Choroid plexus epithelial cell (primary cell): ENCODE measurements around the gene YJU2.
"Not testable (repeated sequence)": the region's sequence is repeated elsewhere in the genome, so short reads cannot be mapped to it uniquely, and the experiment has no call there.

Experiments used
- DNase-seq: peaks from one replicate; pipeline ENCODE4 v3.0.0-alpha.2; 2010; ENCODE audit warnings: low read depth
- H3K4me3 ChIP-seq: 2 replicates; pipeline ENCODE4 v1.5.1; 2011; ENCODE audit warnings: low read depth, mild to moderate bottlenecking, control low read depth, low read length, moderate library complexity
- TF ChIP-seq, protein P1 (sequence below): conservative IDR thresholded peaks from 2 replicates; pipeline ENCODE4 v1.5.1; 2011; ENCODE audit warnings: low read depth, mild to moderate bottlenecking, control low read depth, inconsistent platforms, low read length, moderate library complexity

YJU2 gene

DNA sequence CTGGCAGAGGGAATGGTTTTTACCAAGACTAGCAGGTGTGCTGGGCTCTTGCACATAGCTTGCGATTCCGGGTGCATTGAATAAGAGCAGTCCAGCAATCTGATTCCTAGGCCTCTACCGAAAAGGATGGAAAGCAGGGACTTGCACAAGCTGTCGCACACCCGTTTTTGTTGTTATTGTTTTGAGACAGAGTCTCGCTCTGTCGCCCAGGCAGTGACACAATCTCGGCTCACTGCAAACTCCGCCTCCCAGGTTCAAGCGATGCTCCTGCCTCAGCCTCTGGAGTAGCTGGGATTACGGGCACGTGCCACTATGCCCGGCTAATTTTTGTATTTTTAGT, 12.0 kb upstream of the YJU2 start:
- DNase-seq: no peak
- H3K4me3 ChIP-seq: no peak overlapping the region
- TF ChIP-seq, protein P1, sequence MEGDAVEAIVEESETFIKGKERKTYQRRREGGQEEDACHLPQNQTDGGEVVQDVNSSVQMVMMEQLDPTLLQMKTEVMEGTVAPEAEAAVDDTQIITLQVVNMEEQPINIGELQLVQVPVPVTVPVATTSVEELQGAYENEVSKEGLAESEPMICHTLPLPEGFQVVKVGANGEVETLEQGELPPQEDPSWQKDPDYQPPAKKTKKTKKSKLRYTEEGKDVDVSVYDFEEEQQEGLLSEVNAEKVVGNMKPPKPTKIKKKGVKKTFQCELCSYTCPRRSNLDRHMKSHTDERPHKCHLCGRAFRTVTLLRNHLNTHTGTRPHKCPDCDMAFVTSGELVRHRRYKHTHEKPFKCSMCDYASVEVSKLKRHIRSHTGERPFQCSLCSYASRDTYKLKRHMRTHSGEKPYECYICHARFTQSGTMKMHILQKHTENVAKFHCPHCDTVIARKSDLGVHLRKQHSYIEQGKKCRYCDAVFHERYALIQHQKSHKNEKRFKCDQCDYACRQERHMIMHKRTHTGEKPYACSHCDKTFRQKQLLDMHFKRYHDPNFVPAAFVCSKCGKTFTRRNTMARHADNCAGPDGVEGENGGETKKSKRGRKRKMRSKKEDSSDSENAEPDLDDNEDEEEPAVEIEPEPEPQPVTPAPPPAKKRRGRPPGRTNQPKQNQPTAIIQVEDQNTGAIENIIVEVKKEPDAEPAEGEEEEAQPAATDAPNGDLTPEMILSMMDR: no peak

DNA sequence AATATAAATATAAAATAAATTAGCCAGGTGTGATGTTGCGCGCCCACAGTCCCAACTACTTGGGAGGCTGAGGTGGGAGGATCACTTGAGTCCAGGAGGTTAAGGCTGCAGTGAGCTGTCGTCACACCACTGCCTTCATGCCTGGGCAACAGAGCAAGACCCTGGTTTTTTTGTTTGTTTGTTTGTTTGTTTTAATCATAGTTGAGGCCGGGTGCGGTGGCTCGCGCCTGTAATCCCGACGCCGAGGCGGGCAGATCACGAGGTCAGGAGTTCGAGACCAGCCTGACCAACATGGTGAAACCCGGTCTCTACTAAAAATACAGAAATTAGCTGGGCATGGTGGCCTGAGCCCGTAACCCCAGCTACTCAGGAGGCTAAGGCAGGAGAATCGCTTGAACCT, 9.4 kb upstream of the YJU2 start:
- not testable (repeated sequence) for H3K4me3 ChIP-seq, DNase-seq

DNA sequence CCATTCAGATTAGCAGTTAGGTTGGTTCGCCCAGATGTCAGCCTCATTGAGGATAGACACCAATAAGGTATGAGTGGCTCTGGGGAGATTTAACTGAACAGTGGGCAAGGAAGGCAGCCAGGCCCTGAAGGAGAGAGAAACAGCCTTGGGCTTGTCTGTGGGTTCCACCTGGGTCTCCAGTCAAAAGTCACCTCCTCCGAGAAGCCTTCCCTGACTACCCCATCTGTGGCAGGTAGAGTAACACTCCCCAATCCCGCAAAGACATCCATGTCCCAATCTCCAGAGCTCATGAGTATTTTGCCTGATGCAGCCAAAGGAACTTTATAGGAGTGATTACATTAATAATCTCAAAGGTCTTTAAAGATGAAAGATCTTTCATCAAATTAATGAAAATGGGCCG, 8.0 kb upstream of the YJU2 start:
- no peak for DNase-seq
- TF ChIP-seq, protein P1: no peak
- H3K4me3 ChIP-seq: no peak overlapping the region

DNA sequence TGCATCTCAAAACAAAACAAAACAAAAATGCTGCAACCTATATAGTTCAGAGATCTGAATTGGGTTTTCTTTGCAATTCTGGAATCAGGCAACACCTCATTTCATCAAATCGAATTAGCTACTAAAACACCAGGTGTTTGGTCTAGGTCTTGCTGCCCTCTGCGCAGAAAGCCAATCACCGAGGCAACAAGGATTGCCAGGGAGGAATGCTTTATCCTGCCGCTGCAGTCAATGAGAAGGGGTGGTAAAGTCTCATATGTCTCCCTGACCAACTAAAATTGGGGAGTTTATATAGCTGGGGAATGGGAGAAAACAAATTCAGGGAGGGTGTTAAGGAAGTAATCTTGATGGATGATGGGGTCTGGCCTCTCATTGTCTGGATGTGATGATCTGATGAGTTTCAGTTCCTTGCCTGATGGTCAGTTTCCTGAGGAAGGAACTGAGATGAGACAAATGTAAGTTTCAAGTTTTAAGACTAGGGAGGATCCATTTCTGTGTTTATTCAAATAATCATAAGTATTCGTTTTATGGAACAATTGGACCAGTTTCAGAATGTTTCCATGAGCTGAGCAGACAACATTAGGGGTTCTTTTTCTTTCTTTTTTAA, 5.0 kb upstream of the YJU2 start:
- TF ChIP-seq, protein P1: no peak
- H3K4me3 ChIP-seq: no peak overlapping the region
- no peak for DNase-seq

DNA sequence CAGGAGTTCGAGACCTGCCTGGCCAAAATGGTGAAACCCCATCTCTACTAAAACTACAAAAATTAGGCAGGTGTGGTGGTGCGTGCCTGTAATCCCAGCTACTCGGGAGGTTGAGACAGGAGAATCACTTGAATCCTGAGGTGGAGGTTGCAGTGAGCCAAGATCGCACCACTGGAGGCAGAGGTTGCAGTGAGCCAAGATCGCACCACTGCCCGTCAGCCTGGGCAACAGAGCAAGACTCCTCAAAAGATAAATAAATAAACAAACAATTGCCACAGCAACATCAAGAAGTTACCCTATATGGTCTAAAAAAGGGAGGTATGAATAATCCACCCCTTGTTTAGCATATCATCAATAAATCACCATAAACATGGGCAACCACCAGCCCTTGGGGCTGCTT, 942 bp upstream of the YJU2 start:
- not testable (repeated sequence) for H3K4me3 ChIP-seq, DNase-seq

DNA sequence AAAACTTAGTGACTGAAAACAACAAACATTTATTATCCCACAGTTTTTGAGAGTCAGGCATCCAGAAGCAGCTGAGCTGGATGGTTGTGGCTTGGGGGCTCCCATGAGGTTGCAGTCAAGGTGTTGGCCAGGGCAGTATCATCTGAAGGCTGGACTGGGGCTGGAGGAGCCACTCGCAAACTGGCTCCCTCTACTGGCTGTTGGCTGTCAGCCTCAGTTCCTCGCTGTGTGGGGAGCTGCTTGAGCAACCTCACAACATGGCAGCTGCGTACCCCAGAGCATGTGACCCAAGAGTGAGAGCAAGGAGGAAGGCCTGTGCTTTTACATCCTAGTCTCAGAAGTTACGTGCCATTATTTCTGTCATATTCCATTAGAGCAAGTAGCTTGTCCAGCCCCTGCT, 9.7 kb downstream of the YJU2 start:
- DNase-seq: no peak
- H3K4me3 ChIP-seq: no peak overlapping the region
- TF ChIP-seq, protein P1: peak; percentile 24

DNA sequence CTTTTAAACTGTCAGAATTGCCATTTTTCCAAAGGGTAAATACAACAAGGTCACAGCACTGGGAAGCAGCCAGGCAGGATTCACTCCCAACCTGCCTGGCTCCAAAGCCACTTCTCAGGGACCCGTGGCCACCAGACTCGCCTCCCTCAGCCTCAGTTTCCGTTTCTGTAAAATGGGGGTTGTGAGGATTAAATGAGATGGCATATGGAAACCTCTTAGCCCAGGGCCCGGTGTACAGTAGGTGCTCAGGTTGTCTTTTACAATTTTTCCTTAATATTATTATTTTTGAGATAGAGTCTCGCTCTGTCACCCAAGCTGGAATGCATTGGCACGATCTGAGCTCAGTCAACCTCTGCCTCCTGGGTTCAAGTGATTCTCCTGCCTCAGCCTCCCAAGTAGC, 10.1 kb downstream of the YJU2 start:
- no peak for DNase-seq
- TF ChIP-seq, protein P1: no peak
- no peak overlapping the region for H3K4me3 ChIP-seq

DNA sequence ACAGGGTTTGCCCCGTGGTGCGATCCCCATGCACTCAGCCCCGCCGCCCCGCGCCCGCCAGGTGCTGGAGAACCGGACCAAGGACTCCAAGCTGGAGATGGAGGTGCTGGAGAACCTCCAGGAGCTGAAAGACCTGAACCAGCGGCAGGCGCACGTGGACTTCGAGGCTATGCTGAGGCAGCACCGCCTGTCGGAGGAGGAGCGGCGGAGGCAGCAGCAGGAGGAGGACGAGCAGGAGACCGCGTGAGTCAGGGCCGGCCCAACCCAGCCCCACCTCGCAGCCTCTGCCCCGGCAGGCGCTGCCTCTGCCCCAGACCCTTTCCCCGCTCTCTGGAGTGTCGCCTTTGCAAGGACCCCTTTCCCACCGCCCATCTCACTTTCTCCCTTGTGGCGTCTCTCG, 11.3 kb downstream of the YJU2 start:
- TF ChIP-seq, protein P1: no peak
- H3K4me3 ChIP-seq: no peak overlapping the region
- no peak for DNase-seq
